ENCODE data around the gene RIN2. TPM values are rescaled to one million over a fixed set of nuclear protein-coding genes. Genes with fewer than 3 reads are reported as not detected.

RIN2 gene
- total RNA-seq, 4 donors from 2014 or later: 65.2 to 181 (median 149) TPM

DNA sequence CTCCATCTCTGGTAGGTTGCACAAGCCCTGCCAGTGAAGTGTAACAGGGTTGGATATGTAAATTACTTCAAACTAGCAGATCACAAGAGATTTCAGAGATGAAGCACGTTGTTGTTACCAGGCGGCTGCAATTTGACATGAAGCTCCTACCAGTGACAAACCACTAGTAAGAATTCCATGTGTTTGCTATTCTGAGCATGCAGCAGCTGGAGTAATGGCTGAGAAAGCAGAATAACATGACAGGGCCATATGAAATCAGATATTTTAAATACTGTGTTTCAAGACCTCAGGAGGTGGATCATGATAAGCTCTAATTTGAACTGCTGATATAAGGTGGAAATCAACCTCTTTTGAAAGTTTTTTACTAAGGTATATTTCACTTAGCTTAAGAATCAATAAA lies 11.4 kb downstream of the RIN2 start:
- H3K27ac ChIP-seq: no peak overlapping the region
- TF ChIP-seq, protein P1, sequence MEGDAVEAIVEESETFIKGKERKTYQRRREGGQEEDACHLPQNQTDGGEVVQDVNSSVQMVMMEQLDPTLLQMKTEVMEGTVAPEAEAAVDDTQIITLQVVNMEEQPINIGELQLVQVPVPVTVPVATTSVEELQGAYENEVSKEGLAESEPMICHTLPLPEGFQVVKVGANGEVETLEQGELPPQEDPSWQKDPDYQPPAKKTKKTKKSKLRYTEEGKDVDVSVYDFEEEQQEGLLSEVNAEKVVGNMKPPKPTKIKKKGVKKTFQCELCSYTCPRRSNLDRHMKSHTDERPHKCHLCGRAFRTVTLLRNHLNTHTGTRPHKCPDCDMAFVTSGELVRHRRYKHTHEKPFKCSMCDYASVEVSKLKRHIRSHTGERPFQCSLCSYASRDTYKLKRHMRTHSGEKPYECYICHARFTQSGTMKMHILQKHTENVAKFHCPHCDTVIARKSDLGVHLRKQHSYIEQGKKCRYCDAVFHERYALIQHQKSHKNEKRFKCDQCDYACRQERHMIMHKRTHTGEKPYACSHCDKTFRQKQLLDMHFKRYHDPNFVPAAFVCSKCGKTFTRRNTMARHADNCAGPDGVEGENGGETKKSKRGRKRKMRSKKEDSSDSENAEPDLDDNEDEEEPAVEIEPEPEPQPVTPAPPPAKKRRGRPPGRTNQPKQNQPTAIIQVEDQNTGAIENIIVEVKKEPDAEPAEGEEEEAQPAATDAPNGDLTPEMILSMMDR (IDR thresholded peaks at IDR 0.05): no peak
- no peak for TF ChIP-seq POLR2A (IDR thresholded peaks at IDR 0.05)
- H3K9me3 ChIP-seq: no peaks in the 10 kb centered on the region
- H3K27me3 ChIP-seq: no peaks in the 10 kb centered on the region
- no peak for DNase-seq
- H3K36me3 ChIP-seq: no peaks in the 10 kb centered on the region
- H3K4me1 ChIP-seq: no peaks in the 10 kb centered on the region
- H3K4me3 ChIP-seq: no peak overlapping the region

DNA sequence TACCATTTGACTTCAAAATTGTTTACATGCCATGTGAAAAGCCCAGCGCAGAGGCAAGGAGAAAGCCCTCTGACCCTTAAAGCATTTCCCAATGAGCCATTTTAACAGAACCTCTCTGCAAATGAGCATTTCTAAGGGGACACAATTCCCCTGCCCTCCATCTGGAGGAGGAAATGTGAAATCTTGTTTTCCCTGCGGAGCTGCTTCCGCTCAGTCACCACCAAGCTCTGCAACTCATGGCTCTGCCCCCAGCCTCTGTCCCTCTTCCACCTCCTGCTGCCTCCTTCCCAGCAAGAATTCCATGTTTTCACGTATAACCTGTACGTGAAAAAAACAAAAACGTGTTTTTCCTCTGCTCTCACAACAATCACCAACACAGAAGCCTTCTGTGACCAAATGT lies 12.3 kb downstream of the RIN2 start:
- TF ChIP-seq, protein P1 (IDR thresholded peaks at IDR 0.05): no peak
- TF ChIP-seq POLR2A (IDR thresholded peaks at IDR 0.05): no peak
- H3K9me3 ChIP-seq: no peaks in the 10 kb centered on the region
- H3K4me3 ChIP-seq: no peak overlapping the region
- H3K27me3 ChIP-seq: no peaks in the 10 kb centered on the region
- DNase-seq: no peak
- no peak overlapping the region for H3K27ac ChIP-seq
- H3K36me3 ChIP-seq: no peaks in the 10 kb centered on the region
- peaks cover 0 to 6% (median 0%) of the 10 kb centered on the region in 4 donors for H3K4me1 ChIP-seq

DNA sequence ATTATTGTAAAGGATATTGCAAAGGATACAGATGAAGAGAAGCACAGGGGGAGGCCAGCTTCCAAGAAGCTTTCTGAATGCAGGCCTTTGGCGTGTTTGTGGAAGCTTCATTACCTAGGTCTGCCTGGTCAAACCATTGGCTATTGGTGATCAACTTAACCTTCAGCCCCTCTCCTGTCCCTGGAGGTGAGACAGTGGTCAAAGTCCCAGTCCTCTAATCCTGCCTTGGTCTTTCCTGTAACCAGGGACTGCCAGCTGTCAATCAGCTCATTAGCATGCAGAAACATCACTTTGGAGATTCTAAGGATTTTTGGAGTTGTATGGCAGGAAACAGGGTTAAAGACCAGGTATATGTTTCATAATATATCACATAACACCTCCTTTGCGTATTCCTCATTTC lies 13.0 kb downstream of the RIN2 start:
- no peak for DNase-seq
- TF ChIP-seq, protein P1 (IDR thresholded peaks at IDR 0.05): no peak
- no peak for TF ChIP-seq POLR2A (IDR thresholded peaks at IDR 0.05)
- no peak overlapping the region for H3K4me3 ChIP-seq
- H3K27me3 ChIP-seq: no peaks in the 10 kb centered on the region
- no peaks in the 10 kb centered on the region for H3K9me3 ChIP-seq
- no peaks in the 10 kb centered on the region for H3K36me3 ChIP-seq
- H3K4me1 ChIP-seq: peaks cover 0 to 11% (median 0%) of the 10 kb centered on the region in 4 donors
- no peak overlapping the region for H3K27ac ChIP-seq

DNA sequence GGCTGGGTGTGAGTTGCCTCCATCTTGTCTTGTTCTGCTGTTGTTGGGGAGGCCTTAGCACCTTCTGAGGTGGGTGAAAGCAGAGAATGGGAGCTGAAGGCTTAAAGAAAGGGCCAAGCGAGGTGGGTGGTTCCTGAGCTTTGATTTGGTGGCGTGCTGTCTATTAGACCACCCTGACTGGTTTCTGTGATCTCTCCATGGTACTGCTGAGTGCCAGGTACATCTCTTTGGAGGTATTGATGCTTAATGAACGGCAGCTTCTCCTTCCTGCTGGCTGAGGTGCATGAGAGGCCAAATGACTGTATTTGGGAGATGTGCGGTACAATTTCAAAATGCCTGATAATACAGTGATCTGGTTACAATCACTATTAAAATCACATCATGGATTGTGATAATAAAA lies 15.4 kb downstream of the RIN2 start:
- TF ChIP-seq, protein P1 (IDR thresholded peaks at IDR 0.05): no peak
- TF ChIP-seq POLR2A (IDR thresholded peaks at IDR 0.05): no peak
- no peak for DNase-seq
- no peaks in the 10 kb centered on the region for H3K27me3 ChIP-seq

DNA sequence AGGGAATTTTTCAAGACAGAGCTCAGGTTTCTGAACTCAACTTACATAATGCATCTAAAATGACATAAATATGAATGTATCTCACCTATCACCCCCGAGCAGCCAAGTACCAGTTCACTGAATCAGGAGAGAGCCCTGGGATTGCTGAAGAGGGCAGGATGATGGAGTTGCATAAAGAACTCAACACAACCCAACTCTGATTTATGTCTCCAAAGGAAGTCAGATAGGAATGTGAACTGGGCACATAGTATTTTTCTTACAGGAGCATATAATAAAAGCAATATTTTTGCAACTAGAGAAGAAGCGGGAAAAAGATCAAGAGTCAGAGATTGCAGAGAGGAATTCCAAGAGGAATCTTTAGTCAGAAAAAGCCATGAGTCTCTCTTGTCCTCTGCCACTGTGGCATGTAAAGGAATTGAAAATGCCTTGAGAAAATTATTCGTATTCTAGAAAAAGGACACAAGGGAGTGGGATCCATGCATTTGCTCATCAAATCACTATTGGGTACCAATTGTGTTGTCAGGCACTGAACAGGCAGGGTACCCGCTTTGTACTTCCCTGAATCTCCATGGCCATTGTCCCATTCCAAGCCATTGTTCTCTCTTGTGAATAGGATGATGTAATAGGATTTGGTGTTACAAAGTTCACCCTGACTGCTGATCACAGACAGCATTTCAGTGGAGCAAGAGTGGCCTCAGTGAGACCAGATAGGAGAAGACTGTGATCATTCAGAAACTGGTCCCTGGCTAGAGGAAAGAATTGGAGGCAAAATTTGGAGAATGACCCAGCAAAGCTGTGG lies 16.3 kb downstream of the RIN2 start:
- DNase-seq: no peak

More for the DNA sequence above, 15.4 kb downstream of the RIN2 start:
- Histone ChIP-seq H3K36me3 (no peaks in the 10 kb centered on the region), H3K4me1 (peaks cover 0 to 12% (median 0%) of the 10 kb centered on the region in 4 donors), H3K9me3 (no peaks in the 10 kb centered on the region), H3K27ac (no peak overlapping the region), H3K4me3 (no peak overlapping the region)

More for the DNA sequence above, 16.3 kb downstream of the RIN2 start:
- no peaks in the 10 kb centered on the region for H3K36me3 ChIP-seq
- no peak for TF ChIP-seq POLR2A (IDR thresholded peaks at IDR 0.05)
- TF ChIP-seq, protein P1 (IDR thresholded peaks at IDR 0.05): no peak
- H3K27me3 ChIP-seq: no peaks in the 10 kb centered on the region
- peaks cover 0 to 12% (median 0%) of the 10 kb centered on the region in 4 donors for H3K4me1 ChIP-seq
- H3K9me3 ChIP-seq: no peaks in the 10 kb centered on the region
- no peak overlapping the region for H3K27ac ChIP-seq
- no peak overlapping the region for H3K4me3 ChIP-seq

Measured in Peyer's patch (tissue), 4 donors.